OCI-LY1 (cell line): Measurements from ENCODE around the gene CDS1.
"Not testable (repeated sequence)": the region's sequence is repeated elsewhere in the genome, so short reads cannot be mapped to it uniquely, and the experiment has no call there.

Experiments used
- EZH2 ChIP-seq: fragments of 200-600 bp; sonication (generic), shearing (Covaris generic); IDR thresholded peaks from 2 replicates; pipeline ENCODE4 v1.8.0; 2017; ENCODE audit warnings: borderline replicate concordance, mixed run types, mild to moderate bottlenecking, antibody characterized with exemption, low read length, moderate library complexity, mixed read lengths
- TF ChIP-seq, protein P1 (sequence below): fragments of 200-600 bp; sonication (generic), shearing (Covaris generic); IDR thresholded peaks from 2 replicates; pipeline ENCODE4 v1.5.1; 2017; ENCODE audit warnings: mild to moderate bottlenecking, antibody characterized with exemption, low read length, moderate library complexity, mixed read lengths

DNA sequence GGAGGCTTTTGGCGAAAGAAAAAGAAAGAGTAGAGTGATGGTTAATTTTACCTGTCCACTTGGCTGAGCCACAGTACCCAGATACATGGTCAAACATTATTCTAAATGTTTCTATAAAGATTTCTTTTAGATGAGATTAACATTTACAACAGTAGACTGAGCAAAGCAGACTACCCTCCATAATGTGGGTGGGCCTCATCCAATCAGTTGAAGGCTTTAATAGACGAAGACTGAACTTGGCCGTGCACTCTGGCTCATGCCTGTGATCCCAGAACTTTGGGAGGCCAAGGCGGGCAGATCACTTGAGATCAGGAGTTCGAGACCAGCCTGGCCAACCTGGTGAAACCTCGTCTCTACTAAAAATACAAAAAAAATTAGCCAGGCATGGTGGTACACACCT, 33.7 kb upstream of the CDS1 start:
- TF ChIP-seq, protein P1, sequence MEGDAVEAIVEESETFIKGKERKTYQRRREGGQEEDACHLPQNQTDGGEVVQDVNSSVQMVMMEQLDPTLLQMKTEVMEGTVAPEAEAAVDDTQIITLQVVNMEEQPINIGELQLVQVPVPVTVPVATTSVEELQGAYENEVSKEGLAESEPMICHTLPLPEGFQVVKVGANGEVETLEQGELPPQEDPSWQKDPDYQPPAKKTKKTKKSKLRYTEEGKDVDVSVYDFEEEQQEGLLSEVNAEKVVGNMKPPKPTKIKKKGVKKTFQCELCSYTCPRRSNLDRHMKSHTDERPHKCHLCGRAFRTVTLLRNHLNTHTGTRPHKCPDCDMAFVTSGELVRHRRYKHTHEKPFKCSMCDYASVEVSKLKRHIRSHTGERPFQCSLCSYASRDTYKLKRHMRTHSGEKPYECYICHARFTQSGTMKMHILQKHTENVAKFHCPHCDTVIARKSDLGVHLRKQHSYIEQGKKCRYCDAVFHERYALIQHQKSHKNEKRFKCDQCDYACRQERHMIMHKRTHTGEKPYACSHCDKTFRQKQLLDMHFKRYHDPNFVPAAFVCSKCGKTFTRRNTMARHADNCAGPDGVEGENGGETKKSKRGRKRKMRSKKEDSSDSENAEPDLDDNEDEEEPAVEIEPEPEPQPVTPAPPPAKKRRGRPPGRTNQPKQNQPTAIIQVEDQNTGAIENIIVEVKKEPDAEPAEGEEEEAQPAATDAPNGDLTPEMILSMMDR, result not testable (repeated sequence)
- not testable (repeated sequence) for TF ChIP-seq EZH2
